ENCODE results near the gene PIF1.

PIF1 gene

GRCh38 chr15:64779630-64780029 lies 45.8 kb downstream of the PIF1 start:
- Histone ChIP-seq H3K27ac (no peak overlapping the region), H3K36me3 (replicated peaks) (no peaks in the 10 kb centered on the region), H3K4me3 (ENCODE audit: low read depth, low read length) (no peak overlapping the region), H3K27me3 (replicated peaks) (no peaks in the 10 kb centered on the region)
- in situ Hi-C loops (cut with HindIII; ENCODE audit: low pct_ligation_motif_present, low sequenced_read_pairs), result no loop called here
- TF ChIP-seq, protein P1, sequence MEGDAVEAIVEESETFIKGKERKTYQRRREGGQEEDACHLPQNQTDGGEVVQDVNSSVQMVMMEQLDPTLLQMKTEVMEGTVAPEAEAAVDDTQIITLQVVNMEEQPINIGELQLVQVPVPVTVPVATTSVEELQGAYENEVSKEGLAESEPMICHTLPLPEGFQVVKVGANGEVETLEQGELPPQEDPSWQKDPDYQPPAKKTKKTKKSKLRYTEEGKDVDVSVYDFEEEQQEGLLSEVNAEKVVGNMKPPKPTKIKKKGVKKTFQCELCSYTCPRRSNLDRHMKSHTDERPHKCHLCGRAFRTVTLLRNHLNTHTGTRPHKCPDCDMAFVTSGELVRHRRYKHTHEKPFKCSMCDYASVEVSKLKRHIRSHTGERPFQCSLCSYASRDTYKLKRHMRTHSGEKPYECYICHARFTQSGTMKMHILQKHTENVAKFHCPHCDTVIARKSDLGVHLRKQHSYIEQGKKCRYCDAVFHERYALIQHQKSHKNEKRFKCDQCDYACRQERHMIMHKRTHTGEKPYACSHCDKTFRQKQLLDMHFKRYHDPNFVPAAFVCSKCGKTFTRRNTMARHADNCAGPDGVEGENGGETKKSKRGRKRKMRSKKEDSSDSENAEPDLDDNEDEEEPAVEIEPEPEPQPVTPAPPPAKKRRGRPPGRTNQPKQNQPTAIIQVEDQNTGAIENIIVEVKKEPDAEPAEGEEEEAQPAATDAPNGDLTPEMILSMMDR (IDR thresholded peaks at IDR 0.05; ENCODE audit: low read depth, low read length, missing control alignments), result no peak
- no peak for DNase-seq

- no peak for DNase-seq
- Histone ChIP-seq H3K27ac (no peak overlapping the region), H3K27me3 (replicated peaks) (no peaks in the 10 kb centered on the region), H3K4me3 (ENCODE audit: low read depth, low read length) (no peak overlapping the region), H3K36me3 (replicated peaks) (no peaks in the 10 kb centered on the region)
- TF ChIP-seq, protein P1 (IDR thresholded peaks at IDR 0.05; ENCODE audit: low read depth, low read length, missing control alignments), result no peak
- in situ Hi-C loops (cut with HindIII; ENCODE audit: low pct_ligation_motif_present, low sequenced_read_pairs), result no loop called here
Observed at GRCh38 chr15:64779024-64779423, 46.4 kb downstream of the PIF1 start.

DNA sequence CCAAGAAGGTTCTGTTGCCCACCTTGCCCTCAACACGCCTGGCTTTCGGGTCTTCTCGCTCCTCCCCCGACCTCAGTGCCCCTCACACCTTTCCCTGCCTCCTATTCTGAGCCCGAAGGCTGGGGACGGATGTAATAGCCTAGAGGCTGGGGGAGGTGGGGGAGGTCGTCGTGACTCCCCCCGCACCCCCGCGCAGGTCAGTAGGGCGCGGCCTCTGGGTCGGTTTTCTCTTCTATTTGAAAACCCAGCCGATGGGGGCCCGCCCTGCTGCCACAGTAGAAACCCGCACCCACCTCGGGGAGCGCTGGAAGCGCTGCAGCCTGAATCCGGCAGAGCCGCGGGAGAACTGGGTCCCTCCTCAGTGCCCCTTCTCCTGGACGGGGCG lies 49.1 kb downstream of the PIF1 start:
- TF ChIP-seq, protein P1 (IDR thresholded peaks at IDR 0.05; ENCODE audit: low read depth, low read length, missing control alignments), result no peak
- DNase-seq, result no peak
- in situ Hi-C loops (cut with HindIII; ENCODE audit: low pct_ligation_motif_present, low sequenced_read_pairs), result no loop called here
- Histone ChIP-seq H3K27ac (no peak overlapping the region), H3K36me3 (replicated peaks) (no peaks in the 10 kb centered on the region), H3K4me3 (ENCODE audit: low read depth, low read length) (peak overlapping the region; percentile 43), H3K27me3 (replicated peaks) (no peaks in the 10 kb centered on the region)

DNA sequence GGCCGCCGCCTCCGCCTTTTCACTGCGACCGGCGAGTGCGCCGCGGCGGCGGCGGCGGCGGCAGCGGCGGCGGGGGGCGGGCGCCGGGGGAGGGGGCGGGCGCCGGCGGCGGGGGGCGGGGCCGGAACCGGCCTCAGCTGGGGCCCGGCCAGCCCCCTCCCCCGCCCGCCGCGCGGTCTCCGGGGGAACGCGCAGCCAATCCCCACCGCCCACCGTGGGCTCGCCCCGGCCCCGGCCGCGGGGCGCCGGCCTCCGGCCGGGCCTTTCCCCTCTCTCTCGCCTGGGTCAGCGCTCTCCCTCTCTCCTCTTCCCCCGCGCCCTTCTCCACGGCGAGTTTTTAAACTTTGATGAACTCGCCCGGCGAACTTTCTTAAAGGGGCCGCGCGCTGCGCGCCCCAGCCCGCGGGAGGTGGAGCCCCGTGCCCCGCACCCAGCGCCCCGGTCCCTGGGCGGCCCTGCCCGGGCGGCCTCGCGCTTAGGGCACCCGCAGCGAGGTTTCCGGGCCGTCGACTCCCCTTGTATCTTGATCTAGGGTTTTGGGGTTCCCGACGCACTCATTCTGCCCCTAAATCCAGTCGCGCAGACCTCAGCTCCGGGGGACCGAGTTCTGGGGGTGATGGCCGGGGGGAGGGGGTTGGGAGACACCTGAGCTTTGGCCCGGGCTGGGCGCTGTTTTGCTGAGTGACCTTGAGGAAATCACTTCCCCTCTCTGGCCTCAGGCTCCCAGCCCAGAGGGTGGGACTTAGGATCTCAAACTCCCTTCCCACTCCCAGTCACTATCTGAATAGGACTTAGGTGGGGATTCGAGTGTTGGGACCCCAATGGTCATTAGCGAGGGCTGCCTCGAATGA lies 49.7 kb downstream of the PIF1 start, which contains the start of gene RBPMS2:
Gene RBPMS2, minus strand, starts transcription at position 39 of the 851 bp plus-strand sequence. CDS start 270 bp downstream, outside the sequence.
- no peak within 1 kb of the TSS for H3K27ac ChIP-seq
- no peaks in the 10 kb centered on the region for H3K27me3 ChIP-seq (replicated peaks)
- in situ Hi-C loops (cut with HindIII; ENCODE audit: low pct_ligation_motif_present, low sequenced_read_pairs), result no loop called here
- peak within 1 kb of the TSS; percentile 45 for H3K4me3 ChIP-seq (ENCODE audit: low read depth, low read length)
- DNase-seq, result no peak
- TF ChIP-seq, protein P1 (IDR thresholded peaks at IDR 0.05; ENCODE audit: low read depth, low read length, missing control alignments), result no peak
- H3K36me3 ChIP-seq (replicated peaks), result no peaks in the 10 kb centered on the region

DNA sequence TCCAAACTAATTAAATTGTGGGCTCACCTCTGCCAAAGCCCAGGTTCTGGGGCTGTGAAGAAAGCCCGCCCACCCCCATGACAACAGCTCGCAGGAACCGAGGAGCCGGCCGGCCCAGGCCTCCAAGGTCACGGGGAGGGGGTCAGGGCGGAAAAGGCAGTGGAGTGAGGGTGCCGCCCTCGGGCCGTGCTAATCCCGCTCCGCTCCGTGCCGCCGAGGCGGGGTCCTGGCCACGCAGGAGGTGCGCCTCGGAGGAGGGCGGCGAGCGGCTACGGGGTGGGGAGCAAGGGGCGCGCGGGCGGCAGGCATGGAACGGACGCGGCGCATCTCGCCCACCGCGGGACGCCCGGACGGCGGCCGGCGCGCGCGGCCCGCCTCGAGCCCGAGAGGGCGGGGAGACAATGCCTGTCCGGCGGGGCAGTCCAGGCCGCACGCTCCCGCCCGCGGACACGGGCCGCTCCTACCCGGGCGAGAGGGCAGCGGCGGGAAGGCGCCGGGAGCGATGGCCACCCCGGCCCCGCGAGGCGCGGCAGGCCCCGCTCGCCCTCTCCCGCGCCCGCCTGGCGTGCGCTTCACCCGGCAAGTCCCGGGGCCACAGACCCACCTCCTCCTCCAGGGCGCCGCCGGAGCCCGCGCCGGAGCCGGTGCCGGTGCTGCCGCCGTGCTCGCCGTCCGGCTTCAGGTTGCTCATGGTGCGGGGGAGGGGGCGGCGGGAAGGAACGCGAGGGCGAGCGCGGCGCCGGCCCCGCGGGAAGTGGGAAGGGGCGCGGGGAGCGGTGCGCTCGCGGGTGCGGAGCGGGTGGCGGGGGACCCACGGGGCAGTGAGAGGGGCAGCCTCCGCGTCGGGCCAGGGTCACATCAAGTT lies 50.6 kb downstream of the PIF1 start:
- Histone ChIP-seq H3K27ac (no peak overlapping the region), H3K27me3 (replicated peaks) (no peaks in the 10 kb centered on the region), H3K36me3 (replicated peaks) (no peaks in the 10 kb centered on the region), H3K4me3 (ENCODE audit: low read depth, low read length) (peak overlapping the region; percentile 45)
- in situ Hi-C loops (cut with HindIII; ENCODE audit: low pct_ligation_motif_present, low sequenced_read_pairs), result no loop called here
- DNase-seq, result no peak
- TF ChIP-seq, protein P1 (IDR thresholded peaks at IDR 0.05; ENCODE audit: low read depth, low read length, missing control alignments), result no peak
